Neural progenitor cell (in vitro differentiated cells): ENCODE results near the gene OR4N2. TPM values are rescaled to one million over a fixed set of nuclear protein-coding genes. Genes with fewer than 3 reads are reported as not detected.
"Not testable (repeated sequence)": the region's sequence is repeated elsewhere in the genome, so short reads cannot be mapped to it uniquely, and the experiment has no call there.

Source experiments
- DNase-seq: peaks from one replicate; pipeline ENCODE4 v3.0.0-alpha.2; 2016; ENCODE audit warnings: low spot score
- H2AFZ ChIP-seq: fragments of 200-600 bp; sonication (generic); replicated peaks from 2 replicates; pipeline ENCODE4 v1.6.1; 2016; ENCODE audit warnings: antibody characterized with exemption
- H3F3A ChIP-seq: fragments of 200-600 bp; sonication (generic); 2 replicates; pipeline ENCODE4 v1.6.1; 2016; ENCODE audit warnings: antibody characterized with exemption, low read depth
- H3K27ac ChIP-seq: fragments of 200-600 bp; sonication (generic); 2 replicates; pipeline ENCODE4 v1.5.1; 2016; ENCODE audit warnings: mild to moderate bottlenecking
- H3K27me3 ChIP-seq: fragments of 200-600 bp; sonication (generic); 2 replicates; pipeline ENCODE4 v1.6.1; 2016; ENCODE audit warnings: mild to moderate bottlenecking, moderate library complexity
- H3K36me3 ChIP-seq: fragments of 200-600 bp; sonication (generic); 2 replicates; pipeline ENCODE4 v1.5.1; 2016
- H3K4me1 ChIP-seq: fragments of 200-600 bp; sonication (generic); 2 replicates; pipeline ENCODE4 v1.6.1; 2016; ENCODE audit warnings: mixed run types
- H3K4me2 ChIP-seq: fragments of 200-600 bp; sonication (generic); 2 replicates; pipeline ENCODE4 v1.6.1; 2016
- H3K4me3 ChIP-seq: fragments of 200-600 bp; sonication (generic); 2 replicates; pipeline ENCODE4 v1.5.1; 2016
- H3K79me2 ChIP-seq: fragments of 200-600 bp; sonication (generic); 2 replicates; pipeline ENCODE4 v1.6.1; 2016; ENCODE audit warnings: low read depth
- H3K9ac ChIP-seq: fragments of 200-600 bp; sonication (generic); 2 replicates; pipeline ENCODE4 v1.6.1; 2016
- H3K9me3 ChIP-seq: fragments of 200-600 bp; sonication (generic); 2 replicates; pipeline ENCODE4 v1.5.1; 2016; ENCODE audit warnings: low read depth
- H4K20me1 ChIP-seq: fragments of 200-600 bp; sonication (generic); 2 replicates; pipeline ENCODE4 v1.6.1; 2016; ENCODE audit warnings: low read depth
- H3K27ac Mint-ChIP-seq: 3 replicates; pipeline ENCODE4 v1.8.0; 2021; ENCODE audit warnings: mixed read lengths
- H3K27me3 Mint-ChIP-seq: 2 replicates; pipeline ENCODE4 v1.8.0; 2022; ENCODE audit warnings: low read depth, mild to moderate bottlenecking, inconsistent platforms, moderate library complexity, mixed read lengths; ENCODE audit not compliant: insufficient read depth
- H3K36me3 Mint-ChIP-seq: 3 replicates; pipeline ENCODE4 v1.8.0; 2021; ENCODE audit warnings: mixed read lengths
- H3K4me1 Mint-ChIP-seq: 3 replicates; pipeline ENCODE4 v1.8.0; 2021; ENCODE audit warnings: mixed read lengths
- H3K4me3 Mint-ChIP-seq: 3 replicates; pipeline ENCODE4 v1.8.0; 2021; ENCODE audit warnings: mild to moderate bottlenecking, moderate library complexity, mixed read lengths
- H3K9me3 Mint-ChIP-seq: 3 replicates; pipeline ENCODE4 v1.8.0; 2020; ENCODE audit warnings: mixed read lengths
- EZH2 ChIP-seq: fragments of 200-600 bp; sonication (generic); IDR thresholded peaks from 2 replicates; pipeline ENCODE4 v1.6.1; 2017; ENCODE audit warnings: antibody characterized with exemption, mild to moderate bottlenecking, moderate library complexity
- EZH2phosphoT487 ChIP-seq: fragments of 200-600 bp; sonication (generic); IDR thresholded peaks from 2 replicates; pipeline ENCODE4 v1.6.1; 2017; ENCODE audit warnings: antibody characterized with exemption
- total RNA-seq: library from RNA; depleted of rRNA; stranded (reverse); fragments of >200 nt; gene quantifications from 2 replicates; pipeline ENCODE4 v1.2.3, GENCODE V29; 2015; ENCODE audit warnings: low replicate concordance
- TF ChIP-seq, protein P1 (sequence below): fragments of 200-600 bp; sonication (generic); IDR thresholded peaks from 2 replicates; pipeline ENCODE4 v1.5.1; 2017; ENCODE audit warnings: antibody characterized with exemption, mild to moderate bottlenecking

OR4N2 gene
- total RNA-seq, 1 donor from 2014 or later = not detected

DNA sequence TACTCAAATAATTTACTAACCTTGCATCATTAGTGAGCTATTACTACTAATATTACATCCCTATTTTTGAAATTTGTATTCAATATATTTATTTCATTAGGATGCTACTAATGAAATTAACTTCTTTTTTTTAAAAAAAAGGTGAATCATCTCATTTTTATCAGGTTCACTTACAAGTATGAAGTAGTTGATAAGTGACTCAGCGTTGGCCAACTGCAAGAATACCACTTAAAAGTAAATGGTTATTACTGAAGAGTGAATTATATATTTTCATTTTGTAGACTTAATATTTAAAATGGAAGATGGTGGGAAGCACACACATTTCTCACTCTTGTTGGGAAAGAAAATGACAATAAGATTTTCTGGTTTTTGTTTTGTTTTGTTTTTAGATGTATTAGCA lies 19.6 kb downstream of the OR4N2 start:
- Histone ChIP-seq H3K4me2 (no peak overlapping the region), H3K27me3 (no peaks in the 10 kb centered on the region), H4K20me1 (no peaks in the 10 kb centered on the region), H3K27ac (no peak overlapping the region), H3K4me1 (no peaks in the 10 kb centered on the region), H2AFZ (no peak overlapping the region), H3F3A (no peaks in the 10 kb centered on the region), H3K4me3 (no peak overlapping the region), H3K9ac (no peak overlapping the region), H3K79me2 (no peaks in the 10 kb centered on the region), H3K36me3 (no peaks in the 10 kb centered on the region), H3K9me3 (peaks cover 85% of the 10 kb centered on the region)
- no peak for DNase-seq
- no peak for TF ChIP-seq EZH2phosphoT487
- TF ChIP-seq EZH2 = no peak
- TF ChIP-seq, protein P1, sequence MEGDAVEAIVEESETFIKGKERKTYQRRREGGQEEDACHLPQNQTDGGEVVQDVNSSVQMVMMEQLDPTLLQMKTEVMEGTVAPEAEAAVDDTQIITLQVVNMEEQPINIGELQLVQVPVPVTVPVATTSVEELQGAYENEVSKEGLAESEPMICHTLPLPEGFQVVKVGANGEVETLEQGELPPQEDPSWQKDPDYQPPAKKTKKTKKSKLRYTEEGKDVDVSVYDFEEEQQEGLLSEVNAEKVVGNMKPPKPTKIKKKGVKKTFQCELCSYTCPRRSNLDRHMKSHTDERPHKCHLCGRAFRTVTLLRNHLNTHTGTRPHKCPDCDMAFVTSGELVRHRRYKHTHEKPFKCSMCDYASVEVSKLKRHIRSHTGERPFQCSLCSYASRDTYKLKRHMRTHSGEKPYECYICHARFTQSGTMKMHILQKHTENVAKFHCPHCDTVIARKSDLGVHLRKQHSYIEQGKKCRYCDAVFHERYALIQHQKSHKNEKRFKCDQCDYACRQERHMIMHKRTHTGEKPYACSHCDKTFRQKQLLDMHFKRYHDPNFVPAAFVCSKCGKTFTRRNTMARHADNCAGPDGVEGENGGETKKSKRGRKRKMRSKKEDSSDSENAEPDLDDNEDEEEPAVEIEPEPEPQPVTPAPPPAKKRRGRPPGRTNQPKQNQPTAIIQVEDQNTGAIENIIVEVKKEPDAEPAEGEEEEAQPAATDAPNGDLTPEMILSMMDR = no peak
- Mint-ChIP-seq H3K36me3 (no peaks in the 10 kb centered on the region), H3K4me1 (no peaks in the 10 kb centered on the region), H3K27ac (no peak overlapping the region), H3K27me3 (no peaks in the 10 kb centered on the region), H3K4me3 (no peak overlapping the region), H3K9me3 (peaks cover 29% of the 10 kb centered on the region)

DNA sequence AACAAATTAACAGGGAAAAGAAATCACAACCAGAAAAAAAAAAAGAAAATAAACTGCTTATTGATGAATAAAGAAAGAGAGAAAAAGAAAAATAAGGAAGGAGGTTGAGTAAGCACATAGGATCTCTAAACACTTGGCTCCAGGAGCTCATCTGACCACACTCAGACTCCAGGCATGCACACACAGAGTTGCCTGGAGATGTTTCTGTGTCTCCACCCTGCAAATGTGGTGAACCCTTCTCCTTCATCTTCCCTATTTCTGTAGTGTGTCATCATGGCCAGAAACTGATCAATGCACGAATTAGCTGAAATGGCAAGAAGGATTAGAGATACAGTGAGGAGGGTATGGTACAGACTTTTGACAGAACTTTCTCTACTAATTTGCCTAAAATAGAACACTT lies 20.2 kb downstream of the OR4N2 start:
- H3K27me3 Mint-ChIP-seq = no peaks in the 10 kb centered on the region
- Histone ChIP-seq H3K4me3 (no peak overlapping the region), H3K79me2 (no peaks in the 10 kb centered on the region), H3K4me1 (no peaks in the 10 kb centered on the region), H4K20me1 (no peaks in the 10 kb centered on the region), H3K27ac (no peak overlapping the region), H2AFZ (no peak overlapping the region), H3K4me2 (no peak overlapping the region), H3K9ac (no peak overlapping the region), H3K27me3 (no peaks in the 10 kb centered on the region), H3K36me3 (no peaks in the 10 kb centered on the region), H3F3A (no peaks in the 10 kb centered on the region), H3K9me3 (peaks cover 85% of the 10 kb centered on the region)
- no peaks in the 10 kb centered on the region for H3K4me1 Mint-ChIP-seq
- DNase-seq = no peak
- no peaks in the 10 kb centered on the region for H3K36me3 Mint-ChIP-seq
- no peak overlapping the region for H3K4me3 Mint-ChIP-seq
- H3K27ac Mint-ChIP-seq = no peak overlapping the region
- TF ChIP-seq, protein P1 = no peak
- TF ChIP-seq EZH2phosphoT487 = no peak
- TF ChIP-seq EZH2 = no peak
- H3K9me3 Mint-ChIP-seq = peaks cover 23% of the 10 kb centered on the region

DNA sequence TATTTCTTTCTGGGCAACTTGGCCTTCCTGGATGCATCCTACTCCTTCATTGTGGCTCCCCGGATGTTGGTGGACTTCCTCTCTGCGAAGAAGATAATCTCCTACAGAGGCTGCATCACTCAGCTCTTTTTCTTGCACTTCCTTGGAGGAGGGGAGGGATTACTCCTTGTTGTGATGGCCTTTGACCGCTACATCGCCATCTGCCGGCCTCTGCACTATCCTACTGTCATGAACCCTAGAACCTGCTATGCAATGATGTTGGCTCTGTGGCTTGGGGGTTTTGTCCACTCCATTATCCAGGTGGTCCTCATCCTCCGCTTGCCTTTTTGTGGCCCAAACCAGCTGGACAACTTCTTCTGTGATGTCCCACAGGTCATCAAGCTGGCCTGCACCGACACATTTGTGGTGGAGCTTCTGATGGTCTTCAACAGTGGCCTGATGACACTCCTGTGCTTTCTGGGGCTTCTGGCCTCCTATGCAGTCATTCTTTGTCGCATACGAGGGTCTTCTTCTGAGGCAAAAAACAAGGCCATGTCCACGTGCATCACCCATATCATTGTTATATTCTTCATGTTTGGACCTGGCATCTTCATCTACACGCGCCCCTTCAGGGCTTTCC lies 24.2 kb downstream of the OR4N2 start:
- peaks cover 27% of the 10 kb centered on the region for H3K9me3 Mint-ChIP-seq
- not testable (repeated sequence) for H3K79me2 ChIP-seq, H3K27me3 ChIP-seq, H3K4me1 Mint-ChIP-seq, H3K4me3 ChIP-seq, H3K36me3 Mint-ChIP-seq, H2AFZ ChIP-seq, H3K27me3 Mint-ChIP-seq, DNase-seq, H3K4me3 Mint-ChIP-seq, H3F3A ChIP-seq, H3K36me3 ChIP-seq, H3K27ac Mint-ChIP-seq, H3K9ac ChIP-seq, H3K4me1 ChIP-seq, H3K4me2 ChIP-seq, H3K27ac ChIP-seq, H4K20me1 ChIP-seq
- peaks cover 87% of the 10 kb centered on the region for H3K9me3 ChIP-seq

DNA sequence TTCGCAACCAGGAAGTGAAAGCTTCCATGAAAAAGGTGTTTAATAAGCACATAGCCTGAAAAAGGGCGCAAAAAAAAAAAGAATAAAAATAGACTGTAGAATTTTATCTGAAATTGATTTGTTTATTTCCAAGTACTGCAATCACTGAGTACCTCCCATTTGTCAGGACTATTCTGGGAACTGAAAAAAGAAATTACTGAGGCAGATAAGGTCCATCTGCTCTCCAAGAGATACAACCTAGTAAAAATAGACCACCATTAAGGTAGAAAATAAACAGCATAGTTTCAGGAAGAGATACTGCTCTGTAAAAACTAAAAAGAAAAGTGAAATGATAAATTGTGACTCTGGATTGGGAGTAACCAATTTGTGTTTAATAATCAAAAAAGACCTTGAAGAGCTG lies 24.7 kb downstream of the OR4N2 start:
- Histone ChIP-seq H3K27me3 (no peaks in the 10 kb centered on the region), H3K4me2 (no peak overlapping the region), H4K20me1 (no peaks in the 10 kb centered on the region), H3K9me3 (peaks cover 87% of the 10 kb centered on the region), H3K4me1 (no peaks in the 10 kb centered on the region), H2AFZ (no peak overlapping the region), H3K4me3 (no peak overlapping the region), H3F3A (no peaks in the 10 kb centered on the region), H3K36me3 (no peaks in the 10 kb centered on the region), H3K79me2 (no peaks in the 10 kb centered on the region), H3K27ac (no peak overlapping the region), H3K9ac (no peak overlapping the region)
- no peak overlapping the region for H3K27ac Mint-ChIP-seq
- H3K4me1 Mint-ChIP-seq = no peaks in the 10 kb centered on the region
- H3K4me3 Mint-ChIP-seq = no peak overlapping the region
- H3K36me3 Mint-ChIP-seq = no peaks in the 10 kb centered on the region
- peaks cover 32% of the 10 kb centered on the region for H3K9me3 Mint-ChIP-seq
- no peaks in the 10 kb centered on the region for H3K27me3 Mint-ChIP-seq
- no peak for DNase-seq
- TF ChIP-seq EZH2 (no peak), EZH2phosphoT487 (no peak)
- TF ChIP-seq, protein P1 = no peak

DNA sequence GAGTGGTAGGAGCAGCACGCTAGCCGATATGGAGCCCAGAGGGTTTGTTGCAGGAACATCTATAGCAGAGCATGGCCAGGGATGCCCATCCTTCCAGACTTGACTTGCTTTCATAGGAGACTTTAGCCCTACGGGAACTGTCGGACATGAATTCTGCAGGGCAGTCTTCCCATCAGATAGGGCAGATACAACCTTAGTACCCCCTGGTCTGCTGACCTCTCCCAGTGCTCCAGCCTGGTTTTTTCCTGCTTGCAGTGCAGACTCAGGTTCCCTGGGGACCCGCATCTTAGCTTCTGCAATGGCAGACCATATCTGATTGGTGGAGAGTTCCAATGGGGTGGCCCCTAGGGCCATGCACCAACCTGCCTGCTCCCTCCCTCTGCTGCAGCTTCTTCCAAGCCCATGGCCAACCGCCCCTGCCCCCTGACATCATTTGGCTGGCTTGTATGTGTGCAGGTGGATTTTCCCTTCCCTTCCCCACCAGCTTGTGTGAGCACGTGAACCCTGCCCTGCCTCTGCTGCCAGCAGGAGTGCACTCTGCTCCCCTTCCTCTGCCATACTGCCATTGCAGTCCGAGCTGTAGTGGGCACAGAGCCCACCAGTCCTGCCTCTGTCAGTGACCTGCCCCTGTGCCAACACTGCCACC lies 30.8 kb downstream of the OR4N2 start:
- H3K4me1 Mint-ChIP-seq, H3K36me3 Mint-ChIP-seq: not testable (repeated sequence)

More for the DNA sequence above, 30.8 kb downstream of the OR4N2 start:
- H3F3A ChIP-seq, H2AFZ ChIP-seq, H3K9ac ChIP-seq, DNase-seq, H3K4me3 Mint-ChIP-seq, H3K27me3 Mint-ChIP-seq, H3K36me3 ChIP-seq, H3K4me1 ChIP-seq, H3K79me2 ChIP-seq, H3K27me3 ChIP-seq, H3K27ac Mint-ChIP-seq, H3K4me2 ChIP-seq, H3K27ac ChIP-seq, H4K20me1 ChIP-seq, H3K4me3 ChIP-seq: not testable (repeated sequence)
- peaks cover 93% of the 10 kb centered on the region for H3K9me3 ChIP-seq
- peaks cover 25% of the 10 kb centered on the region for H3K9me3 Mint-ChIP-seq
